CD4-positive, alpha-beta memory T cell (primary cell): ENCODE measurements around the gene CYSLTR2. TPM values are rescaled to one million over a fixed set of nuclear protein-coding genes. Genes with fewer than 3 reads are reported as not detected.

ENCODE experiments used
- CTCF ChIA-PET: fragments of 350-600 bp; sonication (Branson Sonifier 250); formaldehyde crosslinking; loops from one replicate; lab custom pipeline; 2021; ENCODE audit warnings: inconsistent platforms; ENCODE audit not compliant: partially characterized antibody; lab: Charles Lee
- POLR2A ChIA-PET: fragments of 350-600 bp; sonication (Branson Sonifier 250); formaldehyde crosslinking; loops from one replicate; lab custom pipeline; 2021; ENCODE audit not compliant: partially characterized antibody; lab: Charles Lee
- DNase-seq, 5 donors: peaks; one replicate each; pipeline versions ENCODE4 v3.0.0 to v3.0.0-alpha.2; 2020 to 2022; ENCODE audit warnings: mixed read lengths in 1 of 5
- H3K27ac ChIP-seq: one replicate; pipeline ENCODE4 v1.7.0; 2013; ENCODE audit warnings: low read depth, low read length
- H3K27me3 ChIP-seq: 2 replicates; pipeline ENCODE4 v1.7.0; 2013; ENCODE audit warnings: mild to moderate bottlenecking, low read length, moderate library complexity; ENCODE audit not compliant: insufficient read depth
- H3K36me3 ChIP-seq: 2 replicates; pipeline ENCODE4 v1.7.0; 2013; ENCODE audit warnings: mild to moderate bottlenecking, low read length, moderate library complexity; ENCODE audit not compliant: insufficient read depth
- H3K4me1 ChIP-seq: 2 replicates; pipeline ENCODE4 v1.7.0; 2013; ENCODE audit warnings: mild to moderate bottlenecking, low read length, moderate library complexity; ENCODE audit not compliant: insufficient read depth
- H3K4me3 ChIP-seq, 2 donors: one replicate each; pipeline ENCODE4 v1.7.0; 2013; ENCODE audit warnings: low read length in 2 of 2, mild to moderate bottlenecking in 1 of 2
- H3K9me3 ChIP-seq, 2 donors: one replicate each; pipeline ENCODE4 v1.7.0; 2013; ENCODE audit warnings: low read length in 2 of 2, control low read depth in 1 of 2; ENCODE audit not compliant: control insufficient read depth in 1 of 2
- H3K27ac Mint-ChIP-seq, 7 donors: one replicate each; pipeline ENCODE4 v1.8.0; 2020 to 2021; ENCODE audit warnings: mixed read lengths in 7 of 7, mild to moderate bottlenecking in 6 of 7, inconsistent platforms in 3 of 7, moderate library complexity in 3 of 7
- H3K27me3 Mint-ChIP-seq, 2 donors: one replicate each; pipeline ENCODE4 v1.8.0; 2020 to 2021; ENCODE audit warnings: mixed read lengths in 2 of 2
- H3K36me3 Mint-ChIP-seq, 2 donors: one replicate each; pipeline ENCODE4 v1.8.0; 2020 to 2021; ENCODE audit warnings: mixed read lengths in 2 of 2, inconsistent platforms in 1 of 2, mild to moderate bottlenecking in 1 of 2
- H3K4me1 Mint-ChIP-seq, 4 donors: one replicate each; pipeline ENCODE4 v1.8.0; 2020 to 2021; ENCODE audit warnings: mixed read lengths in 4 of 4, mild to moderate bottlenecking in 1 of 4
- H3K4me3 Mint-ChIP-seq, 8 donors: one replicate each; pipeline ENCODE4 v1.8.0; 2020 to 2021; ENCODE audit warnings: mixed read lengths in 8 of 8, mild to moderate bottlenecking in 7 of 8, moderate library complexity in 6 of 8, inconsistent platforms in 3 of 8
- H3K9me3 Mint-ChIP-seq, 8 donors: one replicate each; pipeline ENCODE4 v1.8.0; 2020 to 2021; ENCODE audit warnings: mixed read lengths in 8 of 8, mild to moderate bottlenecking in 5 of 8, inconsistent platforms in 3 of 8, moderate library complexity in 1 of 8
- intact Hi-C: fragments of 100-400 bp; cut with micrococcal nuclease; formaldehyde crosslinking; loops from one replicate; pipeline ENCODE4 v1.15.1; 2023
- polyA plus RNA-seq, 2 donors: library from polyadenylated mRNA; unstranded; fragments of 300-500 nt; fragmentation: Illumina TruSeq; gene quantifications; one replicate each; pipeline ENCODE4 v1.2.3, GENCODE V29; 2021
- total RNA-seq, 2 experiments: library from RNA; stranded (reverse); gene quantifications; one replicate each; pipeline ENCODE4 v1.2.3, GENCODE V29; 2021

The CYSLTR2 gene
- total and polyA plus RNA-seq, 4 experiments from 2014 or later = 0.68 to 3.7 (median 3.3) TPM

DNA sequence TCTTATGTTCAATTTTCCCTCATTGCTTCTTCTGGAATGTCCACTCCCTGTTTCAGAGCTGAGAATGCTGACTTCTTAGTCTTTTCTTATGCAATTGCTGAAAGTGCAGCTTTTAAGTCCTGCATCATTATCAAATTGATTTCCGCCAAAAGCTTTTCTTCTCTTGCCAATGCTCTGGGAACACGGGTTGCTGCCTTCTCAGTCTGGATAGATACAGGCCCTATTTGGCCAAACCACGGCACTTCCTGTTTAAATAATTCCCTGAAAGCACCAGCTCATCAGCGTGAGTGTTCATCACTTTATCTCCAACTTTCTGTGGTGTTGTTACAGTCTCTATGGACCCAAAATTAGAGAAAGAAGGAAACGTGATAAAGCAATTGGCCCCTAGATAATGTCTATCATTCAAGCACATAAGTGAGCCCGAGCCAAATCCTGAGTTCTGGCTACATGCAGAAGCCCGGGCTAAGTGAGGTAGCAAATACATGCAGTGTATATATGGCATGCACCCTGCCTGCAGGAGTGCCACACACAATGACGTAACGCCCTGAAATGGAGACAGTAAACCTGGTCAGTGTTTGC is 85.7 kb downstream of the CYSLTR2 start:
- no peak overlapping the region for H3K27ac ChIP-seq
- Mint-ChIP-seq H3K27ac (no peak overlapping the region), H3K4me1 (no peaks in the 10 kb centered on the region), H3K27me3 (no peaks in the 10 kb centered on the region), H3K36me3 (no peaks in the 10 kb centered on the region), H3K9me3 (no peaks in the 10 kb centered on the region), H3K4me3 (no peak overlapping the region)
- intact Hi-C loops = no loop called here
- H3K4me3 ChIP-seq = no peak overlapping the region
- CTCF ChIA-PET = interaction anchor here (1.3 to 1.6 kb wide), 3 partner anchors 8 to 11 kb away, joined by 3 to 6 read pairs (median 5); no protein-coding TSS in a partner anchor
- no peaks in the 10 kb centered on the region for H3K9me3 ChIP-seq
- no peaks in the 10 kb centered on the region for H3K4me1 ChIP-seq
- H3K27me3 ChIP-seq = no peaks in the 10 kb centered on the region
- POLR2A ChIA-PET = no interaction called here
- no peaks in the 10 kb centered on the region for H3K36me3 ChIP-seq
- DNase-seq = no peak

DNA sequence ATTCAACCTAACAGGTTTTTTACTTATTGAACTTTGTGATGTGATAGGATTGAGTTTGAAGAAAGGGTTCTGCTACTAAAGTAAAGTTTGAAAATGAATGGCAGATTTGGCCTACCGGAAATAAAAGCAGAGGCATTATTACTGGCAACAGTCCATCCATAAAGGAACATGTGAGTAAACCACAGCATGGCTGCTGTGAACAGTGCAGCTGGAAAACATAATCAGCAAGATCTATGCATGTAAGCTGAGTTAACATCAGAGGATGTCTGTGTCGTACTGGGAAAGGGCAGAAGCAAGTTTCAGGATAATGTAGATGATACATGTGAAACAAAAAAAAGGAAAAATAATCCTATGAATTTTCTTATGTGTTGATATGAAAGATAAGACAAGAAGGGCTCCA is 87.6 kb downstream of the CYSLTR2 start:
- Mint-ChIP-seq H3K4me3 (no peak overlapping the region), H3K36me3 (no peaks in the 10 kb centered on the region), H3K4me1 (no peaks in the 10 kb centered on the region), H3K9me3 (no peaks in the 10 kb centered on the region), H3K27ac (peak overlapping the region in 1 of 7 donors; percentile 4), H3K27me3 (no peaks in the 10 kb centered on the region)
- Histone ChIP-seq H3K36me3 (no peaks in the 10 kb centered on the region), H3K27me3 (no peaks in the 10 kb centered on the region), H3K4me1 (no peaks in the 10 kb centered on the region), H3K9me3 (no peaks in the 10 kb centered on the region), H3K27ac (no peak overlapping the region), H3K4me3 (no peak overlapping the region)
- POLR2A ChIA-PET = no interaction called here
- intact Hi-C loops = no loop called here
- no peak for DNase-seq
- CTCF ChIA-PET = interaction anchor here (1.2 kb wide), 1 partner anchor 16 kb away, joined by 3 read pairs; no protein-coding TSS in a partner anchor

DNA sequence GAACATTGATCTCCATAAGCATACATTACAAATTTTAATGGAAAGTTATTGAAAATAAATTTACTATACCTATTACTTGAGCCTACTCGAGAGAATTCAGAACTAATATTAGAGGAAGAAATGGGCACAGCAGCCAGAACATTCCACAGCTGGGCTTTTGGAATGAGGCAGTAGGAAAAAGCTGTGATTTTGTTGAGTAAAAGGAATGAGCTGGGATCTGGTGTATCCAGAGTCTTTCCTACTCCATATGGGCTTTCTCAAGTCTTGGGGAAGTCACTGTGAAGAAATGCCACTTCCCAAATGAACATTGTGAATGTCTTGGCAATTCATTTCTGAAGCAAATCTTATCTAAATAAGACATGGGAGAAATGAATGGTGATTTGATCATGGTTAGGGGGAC is 93.1 kb downstream of the CYSLTR2 start:
- Histone ChIP-seq H3K27ac (no peak overlapping the region), H3K27me3 (no peaks in the 10 kb centered on the region), H3K4me1 (peaks cover 13% of the 10 kb centered on the region), H3K9me3 (no peaks in the 10 kb centered on the region), H3K36me3 (no peaks in the 10 kb centered on the region), H3K4me3 (no peak overlapping the region)
- H3K27me3 Mint-ChIP-seq = no peaks in the 10 kb centered on the region
- H3K4me3 Mint-ChIP-seq = no peak overlapping the region
- H3K36me3 Mint-ChIP-seq = no peaks in the 10 kb centered on the region
- peaks cover 3 to 13% (median 8%) of the 10 kb centered on the region in 4 donors for H3K4me1 Mint-ChIP-seq
- ChIA-PET CTCF (interaction anchor here (1.0 kb wide), 1 partner anchor 22 kb away, joined by 3 read pairs; no protein-coding TSS in a partner anchor), POLR2A (no interaction called here)
- DNase-seq = no peak
- no peaks in the 10 kb centered on the region for H3K9me3 Mint-ChIP-seq
- intact Hi-C loops = no loop called here
- no peak overlapping the region for H3K27ac Mint-ChIP-seq

DNA sequence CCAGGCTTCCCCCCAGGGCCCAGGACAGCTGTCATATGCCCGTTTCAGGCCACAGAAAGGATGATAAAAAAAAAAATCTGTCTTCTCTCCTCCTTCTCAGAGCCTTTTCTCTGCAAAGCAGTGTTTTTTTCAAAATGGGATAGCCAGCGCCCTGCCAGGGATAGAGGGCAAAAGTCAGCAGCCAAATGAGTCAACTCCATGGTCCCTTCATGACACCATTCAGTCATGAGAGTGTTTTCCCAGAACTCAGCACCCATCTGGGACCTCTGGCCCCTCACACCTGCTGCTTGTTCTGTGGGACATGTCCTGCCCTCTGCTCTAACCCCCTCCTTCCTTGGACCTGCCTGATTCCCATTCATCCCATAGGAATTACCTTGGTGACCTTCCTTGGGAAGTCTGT is 95.0 kb downstream of the CYSLTR2 start:
- H3K9me3 Mint-ChIP-seq = no peaks in the 10 kb centered on the region
- no peaks in the 10 kb centered on the region for H3K27me3 Mint-ChIP-seq
- no peaks in the 10 kb centered on the region for H3K36me3 Mint-ChIP-seq
- intact Hi-C loops = loop anchor here (2.0 kb wide), 1 partner anchor 532 kb away; no protein-coding TSS in a partner anchor
- peaks cover 3 to 13% (median 8%) of the 10 kb centered on the region in 4 donors for H3K4me1 Mint-ChIP-seq
- no peak overlapping the region for H3K4me3 Mint-ChIP-seq
- Histone ChIP-seq H3K9me3 (no peaks in the 10 kb centered on the region), H3K27ac (no peak overlapping the region), H3K4me1 (peaks cover 13% of the 10 kb centered on the region), H3K27me3 (no peaks in the 10 kb centered on the region), H3K4me3 (no peak overlapping the region), H3K36me3 (no peaks in the 10 kb centered on the region)
- ChIA-PET CTCF (interaction anchor here (0.6 to 3.3 kb wide), 8 partner anchors 17 to 710 kb away, joined by 3 to 31 read pairs (median 3); no protein-coding TSS in a partner anchor), POLR2A (no interaction called here)
- no peak overlapping the region for H3K27ac Mint-ChIP-seq
- no peak for DNase-seq

DNA sequence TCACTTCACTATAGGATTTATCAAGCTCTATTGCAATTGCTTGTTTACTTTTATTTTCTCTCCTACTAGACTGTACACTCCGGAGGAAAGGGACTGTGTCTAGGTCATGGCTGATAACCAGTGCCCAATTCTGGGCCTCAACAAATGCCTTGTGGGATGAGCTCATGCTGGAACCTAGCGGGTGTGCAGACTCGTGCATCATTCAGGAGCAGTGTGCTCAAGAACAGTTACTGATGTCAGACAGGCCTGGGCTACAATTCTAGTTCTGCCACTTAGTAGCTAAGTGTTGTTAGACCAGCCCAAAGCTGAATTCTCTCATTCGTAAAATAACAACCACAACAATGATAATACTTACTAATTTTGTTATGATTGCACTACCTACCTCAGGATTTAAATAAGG is 95.4 kb downstream of the CYSLTR2 start:
- H3K27ac ChIP-seq = no peak overlapping the region
- ChIA-PET CTCF (interaction anchor here (0.6 to 3.3 kb wide), 8 partner anchors 17 to 711 kb away, joined by 3 to 31 read pairs (median 3); no protein-coding TSS in a partner anchor), POLR2A (no interaction called here)
- Mint-ChIP-seq H3K27ac (peak overlapping the region in 1 of 7 donors; percentile 76), H3K27me3 (no peaks in the 10 kb centered on the region), H3K4me3 (peak overlapping the region in 2 of 8 donors; percentile 58 to 71), H3K9me3 (no peaks in the 10 kb centered on the region), H3K36me3 (no peaks in the 10 kb centered on the region), H3K4me1 (peaks cover 3 to 13% (median 8%) of the 10 kb centered on the region in 4 donors)
- intact Hi-C loops = loop anchor here (2.0 kb wide), 1 partner anchor 532 kb away; no protein-coding TSS in a partner anchor
- no peaks in the 10 kb centered on the region for H3K9me3 ChIP-seq
- H3K36me3 ChIP-seq = no peaks in the 10 kb centered on the region
- peaks cover 13% of the 10 kb centered on the region for H3K4me1 ChIP-seq
- no peak for DNase-seq
- no peaks in the 10 kb centered on the region for H3K27me3 ChIP-seq
- H3K4me3 ChIP-seq = no peak overlapping the region

DNA sequence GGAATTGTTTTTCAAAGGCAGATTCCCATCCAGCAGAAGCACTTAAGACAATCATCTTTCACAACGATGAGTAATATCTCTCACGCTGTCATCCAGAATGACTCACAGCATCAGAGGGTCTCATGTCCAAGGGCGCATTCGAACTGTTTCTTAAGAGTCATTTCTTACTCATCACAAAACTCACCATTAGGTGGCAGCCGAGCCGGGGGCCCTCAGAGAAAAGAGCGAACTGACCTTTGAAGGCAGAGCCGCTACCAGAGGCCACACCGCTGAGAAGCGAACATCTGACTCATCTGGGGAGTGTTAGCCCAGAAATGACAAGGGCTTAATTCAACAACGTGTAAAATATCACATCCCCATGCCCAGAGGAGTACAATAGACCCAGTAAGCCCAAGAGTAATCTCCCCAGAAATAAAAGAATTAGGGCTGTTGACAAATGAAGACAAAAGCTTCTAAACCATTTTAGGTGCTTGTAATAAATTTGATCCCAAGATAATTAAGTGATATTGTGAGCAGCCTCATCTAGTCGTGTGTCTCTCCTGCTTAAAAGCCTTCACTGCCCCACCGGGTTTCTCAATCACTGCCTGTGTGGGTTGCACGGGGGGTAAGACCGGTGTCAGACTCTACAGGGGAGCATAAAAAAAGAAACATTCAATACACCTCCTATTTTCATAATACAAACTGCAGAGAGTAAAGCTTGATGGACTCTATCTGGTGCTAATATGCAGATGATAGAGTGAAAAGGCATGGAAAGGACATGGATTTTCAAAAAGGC is 96.2 kb downstream of the CYSLTR2 start:
- ChIA-PET CTCF (interaction anchor here (0.7 to 3.3 kb wide), 14 partner anchors 10 to 763 kb away, joined by 3 to 31 read pairs (median 4); no protein-coding TSS in a partner anchor), POLR2A (no interaction called here)
- Histone ChIP-seq H3K36me3 (no peaks in the 10 kb centered on the region), H3K4me1 (peaks cover 13% of the 10 kb centered on the region), H3K9me3 (no peaks in the 10 kb centered on the region), H3K4me3 (no peak overlapping the region), H3K27me3 (no peaks in the 10 kb centered on the region), H3K27ac (no peak overlapping the region)
- intact Hi-C loops = loop anchor here (2.0 kb wide), 1 partner anchor 531 kb away; no protein-coding TSS in a partner anchor
- peak overlapping the region in 5 of 7 donors; percentile 28 to 89 (median 76) for H3K27ac Mint-ChIP-seq
- peak overlapping the region in 7 of 8 donors; percentile 51 to 80 (median 58) for H3K4me3 Mint-ChIP-seq
- no peaks in the 10 kb centered on the region for H3K36me3 Mint-ChIP-seq
- H3K4me1 Mint-ChIP-seq = peaks cover 3 to 13% (median 8%) of the 10 kb centered on the region in 4 donors
- peak; percentile 10 to 51 (median 13) for DNase-seq
- peaks cover 0 to 2% (median under 1%) of the 10 kb centered on the region in 8 donors for H3K9me3 Mint-ChIP-seq
- no peaks in the 10 kb centered on the region for H3K27me3 Mint-ChIP-seq
